Measurements from ENCODE around the gene MINPP1. TPM values are rescaled to one million over a fixed set of nuclear protein-coding genes. Genes with fewer than 3 reads are reported as not detected.

The MINPP1 gene
- polyA plus RNA-seq, 1 experiment = 7.7 TPM

GRCh38 chr10:87506956-87507355 is 2.3 kb downstream of the MINPP1 start:
- TF ChIP-seq CTCF (IDR thresholded peaks at IDR 0.05; ENCODE audit: insufficient read depth, low read depth, low read length) = no peak
- DNase-seq (ENCODE audit: low read depth) = no peak
- Histone ChIP-seq H3K27me3 (ENCODE audit: control insufficient read depth, insufficient read depth, low read length) (no peaks in the 10 kb centered on the region), H3K36me3 (ENCODE audit: control insufficient read depth, insufficient read depth, low read length) (no peaks in the 10 kb centered on the region), H3K4me3 (ENCODE audit: low read depth, low read length) (no peak overlapping the region)
- ChIA-PET POLR2A (no interaction called here), CTCF (interaction anchor here (0.7 to 1.0 kb wide), 2 partner anchors 11 to 77 kb away, joined by 3 to 4 read pairs; no protein-coding TSS in a partner anchor)

GRCh38 chr10:87507879-87508483 is 3.3 kb downstream of the MINPP1 start:
- POLR2A ChIA-PET = no interaction called here
- CTCF ChIA-PET = no interaction called here
- DNase-seq (ENCODE audit: low read depth) = no peak
- no peaks in the 10 kb centered on the region for H3K27me3 ChIP-seq (ENCODE audit: control insufficient read depth, insufficient read depth, low read length)
- no peak overlapping the region for H3K4me3 ChIP-seq (ENCODE audit: low read depth, low read length)
- TF ChIP-seq CTCF (IDR thresholded peaks at IDR 0.05; ENCODE audit: insufficient read depth, low read depth, low read length) = no peak
- H3K36me3 ChIP-seq (ENCODE audit: control insufficient read depth, insufficient read depth, low read length) = no peaks in the 10 kb centered on the region

- CTCF ChIA-PET = no interaction called here
- TF ChIP-seq CTCF (IDR thresholded peaks at IDR 0.05; ENCODE audit: insufficient read depth, low read depth, low read length) = no peak
- Histone ChIP-seq H3K27me3 (ENCODE audit: control insufficient read depth, insufficient read depth, low read length) (no peaks in the 10 kb centered on the region), H3K36me3 (ENCODE audit: control insufficient read depth, insufficient read depth, low read length) (peaks cover 1% of the 10 kb centered on the region; the same call in 1 of the 2 replicates), H3K4me3 (ENCODE audit: low read depth, low read length) (no peak overlapping the region)
- no peak for DNase-seq (ENCODE audit: low read depth)
- POLR2A ChIA-PET = no interaction called here
These were observed 4.1 kb downstream of the MINPP1 start for GRCh38 chr10:87508837-87509236.

GRCh38 chr10:87510025-87510424 is 5.3 kb downstream of the MINPP1 start:
- no peak for TF ChIP-seq CTCF (IDR thresholded peaks at IDR 0.05; ENCODE audit: insufficient read depth, low read depth, low read length)
- Histone ChIP-seq H3K4me3 (ENCODE audit: low read depth, low read length) (no peak overlapping the region), H3K27me3 (ENCODE audit: control insufficient read depth, insufficient read depth, low read length) (no peaks in the 10 kb centered on the region), H3K36me3 (ENCODE audit: control insufficient read depth, insufficient read depth, low read length) (peaks cover 1% of the 10 kb centered on the region; the same call in 1 of the 2 replicates)
- no peak for DNase-seq (ENCODE audit: low read depth)
- ChIA-PET CTCF (no interaction called here), POLR2A (no interaction called here)

GRCh38 chr10:87511526-87511925 is 6.8 kb downstream of the MINPP1 start:
- Histone ChIP-seq H3K36me3 (ENCODE audit: control insufficient read depth, insufficient read depth, low read length) (peaks cover 1% of the 10 kb centered on the region; the same call in 1 of the 2 replicates), H3K27me3 (ENCODE audit: control insufficient read depth, insufficient read depth, low read length) (no peaks in the 10 kb centered on the region), H3K4me3 (ENCODE audit: low read depth, low read length) (no peak overlapping the region)
- ChIA-PET POLR2A (no interaction called here), CTCF (no interaction called here)
- no peak for TF ChIP-seq CTCF (IDR thresholded peaks at IDR 0.05; ENCODE audit: insufficient read depth, low read depth, low read length)
- DNase-seq (ENCODE audit: low read depth) = no peak
